ENCODE measurements around the gene FRMPD1.

- TF ChIP-seq, protein P1, sequence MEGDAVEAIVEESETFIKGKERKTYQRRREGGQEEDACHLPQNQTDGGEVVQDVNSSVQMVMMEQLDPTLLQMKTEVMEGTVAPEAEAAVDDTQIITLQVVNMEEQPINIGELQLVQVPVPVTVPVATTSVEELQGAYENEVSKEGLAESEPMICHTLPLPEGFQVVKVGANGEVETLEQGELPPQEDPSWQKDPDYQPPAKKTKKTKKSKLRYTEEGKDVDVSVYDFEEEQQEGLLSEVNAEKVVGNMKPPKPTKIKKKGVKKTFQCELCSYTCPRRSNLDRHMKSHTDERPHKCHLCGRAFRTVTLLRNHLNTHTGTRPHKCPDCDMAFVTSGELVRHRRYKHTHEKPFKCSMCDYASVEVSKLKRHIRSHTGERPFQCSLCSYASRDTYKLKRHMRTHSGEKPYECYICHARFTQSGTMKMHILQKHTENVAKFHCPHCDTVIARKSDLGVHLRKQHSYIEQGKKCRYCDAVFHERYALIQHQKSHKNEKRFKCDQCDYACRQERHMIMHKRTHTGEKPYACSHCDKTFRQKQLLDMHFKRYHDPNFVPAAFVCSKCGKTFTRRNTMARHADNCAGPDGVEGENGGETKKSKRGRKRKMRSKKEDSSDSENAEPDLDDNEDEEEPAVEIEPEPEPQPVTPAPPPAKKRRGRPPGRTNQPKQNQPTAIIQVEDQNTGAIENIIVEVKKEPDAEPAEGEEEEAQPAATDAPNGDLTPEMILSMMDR (IDR thresholded peaks at IDR 0.05 in 4 of 5, conservative IDR thresholded peaks at IDR 0.05 in 1 of 5) = no peak
- TF ChIP-seq POLR2A (IDR thresholded peaks at IDR 0.05) = no peak
These were observed 119.2 kb downstream of the FRMPD1 start for GRCh38 chr9:37769995-37770394.

Measured in gastrocnemius medialis (tissue), 4 donors.